T-helper 2 cell (primary cell): ENCODE results near the gene PSMC3.

ENCODE experiments used
- DNase-seq, 5 experiments: peaks; one replicate each; pipeline versions ENCODE4 v3.0.0 to v3.0.0-alpha.2; 2012 to 2022
- total RNA-seq, 2 donors: gene quantifications; one replicate each; lab custom pipeline; 2026; lab: John Stamatoyannopoulos, UW

The PSMC3 gene
- 38.7 to 46.9 reads per million in 2 donors for total RNA-seq

DNA sequence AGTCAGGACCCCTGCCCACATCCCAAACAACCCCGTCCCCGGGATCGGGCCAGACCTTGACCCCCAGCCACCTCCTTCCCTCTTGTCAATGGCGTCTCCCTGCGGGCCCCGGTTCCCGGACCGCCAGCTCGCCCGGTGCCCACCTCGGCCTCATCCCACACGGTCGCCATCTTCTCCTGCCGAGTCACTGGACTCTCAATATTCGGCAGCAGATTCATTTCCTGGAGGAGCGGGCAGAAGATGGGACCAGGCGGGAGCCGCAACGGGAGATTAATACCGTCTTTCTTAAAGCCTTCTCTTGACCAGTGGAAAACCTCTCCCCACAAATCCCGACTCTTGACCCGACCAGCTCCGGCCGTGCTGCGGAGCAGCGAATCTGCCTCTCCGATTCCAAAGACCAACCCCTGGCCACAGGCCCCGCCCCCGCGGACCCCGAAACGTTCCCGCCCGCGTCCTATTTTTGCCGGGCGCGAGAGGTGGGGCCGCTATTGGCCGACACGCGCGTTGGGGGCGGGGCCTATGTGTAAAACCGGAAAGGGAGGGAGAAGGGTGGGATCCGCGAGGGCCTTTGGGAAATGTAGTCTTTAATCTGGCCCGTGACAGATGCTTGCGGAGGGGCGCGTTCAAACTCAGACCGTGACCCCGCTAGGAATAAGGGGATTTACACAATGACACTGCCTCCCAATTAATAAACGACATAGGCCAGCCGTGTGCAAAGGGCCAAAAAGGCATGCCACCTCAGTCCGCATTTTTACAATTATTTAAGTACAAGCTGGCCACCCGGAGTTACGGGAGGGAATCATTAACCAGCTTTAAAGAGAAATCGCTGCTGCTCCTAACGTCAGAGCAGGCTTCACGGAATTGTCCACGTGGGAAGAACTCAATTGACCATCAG is at the start of gene PSMC3:
PSMC3 (minus strand) TSS at position 378 of the 895 bp plus-strand sequence; CDS start at position 218, 160 bp downstream.
- DNase-seq, result peak; percentile 94 to 98 (median 96)

DNA sequence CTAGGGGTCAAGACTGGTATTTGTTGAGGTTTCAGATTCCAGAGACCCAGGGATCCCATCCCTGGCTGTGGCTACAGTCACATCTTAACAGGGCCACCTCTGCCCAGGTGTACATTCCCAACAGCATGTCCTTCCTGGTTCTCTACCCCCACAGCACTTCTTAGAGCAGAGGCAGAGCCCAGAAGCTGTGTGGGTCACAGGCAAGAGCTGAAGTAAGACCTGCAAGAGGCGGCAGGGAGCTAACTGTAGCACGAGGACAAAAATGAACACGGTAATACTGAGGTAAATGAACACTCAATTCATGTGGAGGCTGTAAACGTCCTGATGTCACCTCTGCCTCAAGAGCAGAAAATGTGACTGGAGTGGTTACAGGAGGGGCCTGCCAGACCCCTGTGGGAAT is 44.4 kb upstream of the PSMC3 start:
- no peak for DNase-seq

DNA sequence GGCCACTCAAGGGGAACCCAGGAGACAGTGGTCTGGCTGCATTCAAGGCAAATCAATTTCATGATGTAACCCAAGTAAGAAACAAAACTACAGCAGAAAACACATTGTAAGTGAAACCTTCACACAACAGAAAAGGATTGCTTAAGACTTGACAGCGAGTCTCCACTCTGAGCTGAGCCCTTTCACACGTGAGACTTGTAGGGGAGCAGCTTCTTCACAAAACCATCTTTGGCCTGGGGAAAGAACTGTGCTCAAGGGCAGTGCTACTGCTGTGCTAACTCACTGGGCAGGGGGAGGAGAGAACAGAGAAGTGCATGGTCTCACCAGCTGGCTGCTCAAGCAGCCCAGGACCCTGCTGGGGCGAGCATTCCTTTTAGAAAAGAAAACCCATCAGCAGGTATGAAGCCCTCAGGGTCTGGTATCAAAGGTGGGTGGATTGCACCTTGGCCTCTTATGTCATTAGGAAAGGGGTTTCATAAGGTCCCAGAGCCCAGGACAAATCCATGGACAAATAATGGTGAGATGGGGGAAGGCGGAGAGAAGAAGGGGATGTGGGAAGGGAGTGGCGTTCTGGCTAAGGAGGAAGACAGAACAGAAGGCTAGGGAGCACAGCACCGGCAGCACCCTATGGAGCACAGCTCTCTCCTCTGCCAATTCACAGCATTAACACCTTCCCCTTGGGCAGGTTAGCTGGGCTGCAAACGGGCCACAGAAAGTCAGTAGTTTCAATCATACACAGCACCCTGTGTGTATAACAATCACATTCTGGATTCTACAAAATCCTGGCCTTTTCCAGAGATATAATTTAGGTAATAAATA is 43.3 kb upstream of the PSMC3 start:
- no peak for DNase-seq

DNA sequence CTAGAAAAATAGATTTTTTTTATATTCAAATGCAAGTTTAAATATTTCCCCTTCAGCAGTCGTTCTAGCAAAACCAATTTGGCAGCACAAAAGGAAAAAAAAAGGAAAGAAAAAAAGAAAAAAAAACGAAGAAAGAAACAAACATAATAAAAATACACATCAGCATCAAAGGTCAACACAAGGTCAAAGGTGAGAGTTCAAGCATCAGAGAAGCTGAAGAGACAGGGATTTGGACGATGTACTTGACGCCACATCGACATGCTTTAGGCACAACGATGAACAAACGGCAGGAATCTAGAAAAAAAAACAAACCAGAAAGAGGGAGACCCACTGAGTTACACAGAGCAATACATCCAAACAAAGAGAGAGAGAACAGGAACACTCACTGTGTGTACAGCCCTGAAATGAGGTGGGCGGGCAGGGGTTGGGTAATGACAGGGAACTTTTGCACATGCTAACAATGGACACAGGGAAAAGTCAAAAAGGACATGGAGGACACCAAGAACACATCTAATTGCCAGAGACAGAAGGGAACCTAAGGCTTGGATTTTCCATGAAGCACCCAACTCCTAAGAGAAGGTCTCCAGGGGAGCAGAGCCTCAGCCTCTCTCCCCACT is 42.5 kb upstream of the PSMC3 start:
- DNase-seq, result no peak

DNA sequence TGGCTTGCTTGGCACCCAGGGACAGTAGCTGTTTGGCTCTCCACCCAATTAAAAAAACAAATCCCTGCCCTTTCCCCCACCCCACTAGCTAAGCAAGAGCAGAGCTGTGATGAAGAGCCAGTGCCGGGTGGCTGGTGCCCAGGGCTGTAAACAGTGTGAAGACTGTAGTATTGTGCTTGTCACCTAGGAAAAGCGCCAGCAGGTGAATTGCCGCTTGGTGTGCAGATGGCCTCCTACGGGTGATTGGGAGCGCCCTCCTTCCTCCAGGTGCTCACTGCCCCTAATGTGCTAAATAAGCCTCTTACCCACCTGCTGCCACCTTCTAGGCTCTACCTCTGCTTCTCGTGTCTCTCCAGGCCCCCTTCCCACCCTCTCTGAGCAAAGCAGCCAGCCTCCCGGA is 41.1 kb upstream of the PSMC3 start:
- no peak for DNase-seq

DNA sequence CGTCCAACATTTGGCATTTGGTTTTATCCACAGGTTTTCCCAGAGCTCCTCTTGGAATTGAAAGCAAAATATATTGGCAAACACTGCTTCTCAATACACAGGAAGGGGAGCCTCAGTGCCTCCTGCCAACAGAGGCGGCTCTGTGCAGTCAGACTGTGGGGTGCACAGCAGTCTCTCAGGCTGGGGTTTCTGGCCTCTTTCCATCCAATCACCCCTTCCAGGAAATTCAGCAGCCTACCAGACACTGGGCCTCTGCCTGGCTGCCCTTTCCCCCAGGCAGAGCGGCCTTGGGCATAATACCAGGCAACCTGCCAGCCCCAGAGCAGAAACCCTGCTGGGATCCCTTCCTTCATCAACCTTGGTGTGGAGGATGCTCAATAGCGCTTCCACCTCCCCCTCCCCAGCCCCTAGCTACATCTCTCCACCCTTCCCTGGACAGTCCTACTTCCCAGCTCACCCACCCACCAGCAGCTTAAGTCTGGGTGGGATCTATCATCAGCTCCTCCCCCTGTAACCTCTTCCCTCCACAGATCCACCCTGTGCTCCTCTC is 40.5 kb upstream of the PSMC3 start:
- no peak for DNase-seq

DNA sequence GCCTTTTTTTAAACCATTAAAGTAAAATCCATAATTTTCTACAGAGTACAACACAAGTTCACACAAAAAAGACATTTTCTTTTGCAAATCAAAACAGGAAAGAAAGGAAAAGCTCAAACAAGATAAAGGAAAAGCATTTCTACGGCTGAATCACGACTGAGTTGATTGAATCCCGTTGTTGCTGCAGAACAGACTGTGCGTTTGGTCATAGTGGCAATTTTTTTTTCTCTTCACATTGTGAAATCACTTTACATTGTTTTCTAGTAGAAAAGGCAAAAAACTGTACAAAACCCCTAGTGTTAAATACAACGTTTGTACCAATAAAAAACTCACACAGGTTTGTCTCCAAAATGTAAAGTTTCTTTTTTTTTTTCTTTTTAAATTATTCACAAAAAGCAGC is 40.0 kb upstream of the PSMC3 start:
- no peak for DNase-seq

DNA sequence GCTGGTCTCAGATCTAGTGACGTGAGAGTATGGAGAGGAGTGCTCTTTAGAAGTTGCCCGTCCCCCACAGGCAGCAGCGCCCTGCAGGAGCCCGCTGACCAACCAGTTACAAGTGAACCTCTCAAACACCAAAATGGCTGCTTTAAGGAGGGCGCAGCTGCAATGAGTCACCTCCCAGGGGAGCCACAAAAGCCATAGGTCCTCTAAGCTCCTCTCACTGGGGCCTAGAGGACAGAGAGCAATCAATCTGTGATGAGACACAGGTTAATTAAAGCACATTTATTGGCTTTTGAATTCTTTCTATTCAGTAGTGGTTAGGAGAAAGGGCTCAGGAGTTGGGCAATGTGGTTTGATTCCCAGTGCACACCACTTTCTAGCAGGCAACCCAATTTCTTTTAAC is 38.2 kb upstream of the PSMC3 start:
- DNase-seq, result no peak

DNA sequence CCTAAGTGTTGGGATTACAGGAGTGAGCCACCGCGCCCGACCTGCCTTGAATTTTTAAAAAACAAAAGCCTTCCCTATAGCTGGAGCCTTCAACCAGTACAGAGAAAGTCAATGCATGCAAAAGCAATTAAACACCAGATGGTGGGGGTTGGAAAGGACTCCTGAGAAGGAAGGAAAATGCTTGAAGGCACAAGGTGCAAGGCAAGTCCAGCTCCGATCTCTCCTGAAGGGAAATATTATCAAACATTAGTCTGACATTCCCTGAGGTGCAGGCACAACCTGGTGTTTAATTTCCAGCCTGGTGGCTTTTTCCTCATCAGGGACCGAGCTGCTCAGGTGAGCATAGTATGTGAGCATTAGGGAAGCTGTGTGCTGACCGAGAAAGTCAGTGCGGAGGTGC is 35.6 kb upstream of the PSMC3 start:
- no peak for DNase-seq

DNA sequence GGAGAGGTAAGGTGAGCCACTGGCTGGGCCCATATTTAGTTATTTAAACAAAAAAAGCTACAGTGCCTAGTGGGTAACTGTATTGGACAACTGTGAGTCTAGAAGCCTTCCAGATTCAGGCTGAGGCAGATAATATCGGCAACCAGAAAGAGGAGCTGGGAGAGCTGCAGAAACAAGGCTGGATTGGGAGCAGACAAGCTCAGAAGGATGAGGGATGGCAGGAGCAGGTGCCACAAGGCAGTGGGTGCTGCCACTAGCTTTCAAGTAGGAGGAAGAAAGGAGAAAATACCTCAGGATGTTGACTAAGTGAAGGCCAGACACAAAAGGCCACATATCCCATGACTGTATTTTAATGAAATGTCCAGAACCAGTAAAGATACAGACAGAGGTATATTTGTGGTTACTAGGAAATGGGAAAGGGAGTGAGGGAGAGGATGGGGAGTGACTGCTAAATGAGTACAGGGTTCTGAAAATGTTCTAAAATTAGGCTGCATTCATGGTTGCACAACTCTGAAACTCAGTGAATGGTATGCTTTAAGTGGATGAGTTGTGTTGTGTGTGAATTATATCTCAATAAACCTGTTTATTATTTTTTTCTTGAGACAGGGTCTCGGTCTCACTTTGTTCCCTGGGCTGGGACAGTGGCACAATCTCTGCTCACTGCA is 34.5 kb upstream of the PSMC3 start:
- no peak for DNase-seq

DNA sequence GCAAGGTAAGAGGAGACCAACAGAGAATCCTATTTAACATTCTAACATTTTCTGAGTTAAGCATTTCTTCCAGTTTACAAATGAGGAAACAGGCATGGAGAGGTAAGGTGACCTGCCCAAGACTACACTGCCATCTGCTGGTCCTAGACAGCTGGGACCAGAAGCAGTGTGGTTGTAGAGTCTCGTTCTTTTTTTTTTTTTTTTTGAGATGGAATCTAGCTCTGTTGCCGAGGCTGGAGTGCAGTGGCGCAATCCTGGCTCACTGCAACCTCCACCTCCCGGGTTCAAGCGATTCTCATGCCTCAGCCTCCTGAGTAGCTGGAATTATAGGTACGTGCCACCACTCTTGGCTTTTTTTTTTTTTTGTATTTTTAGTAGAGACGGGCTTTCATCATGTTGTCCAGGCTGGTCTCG is 28.0 kb upstream of the PSMC3 start:
- DNase-seq, result peak in 4 of 5 experiments; percentile 32 to 85 (median 42)

DNA sequence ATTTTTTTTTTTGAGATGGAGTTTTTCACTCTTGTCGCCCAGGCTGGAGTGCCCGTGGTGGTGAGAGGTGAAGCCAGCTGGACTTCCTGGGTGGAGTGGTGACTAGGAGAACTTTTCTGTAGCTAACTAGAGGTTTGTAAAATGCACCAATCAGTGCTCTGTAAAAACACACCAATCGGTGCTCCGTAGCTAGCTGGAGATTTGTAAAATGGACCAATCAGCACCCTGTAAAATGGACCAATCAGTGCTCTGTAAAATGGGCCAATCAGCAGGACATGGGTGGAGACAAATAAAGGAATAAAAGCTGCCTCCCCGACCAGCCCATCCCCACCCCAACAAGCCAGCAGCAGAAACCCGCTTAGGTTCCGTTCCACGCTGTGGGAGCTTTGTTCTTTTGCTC is 27.1 kb upstream of the PSMC3 start:
- DNase-seq, result peak in 1 of 5 experiments; percentile 15

DNA sequence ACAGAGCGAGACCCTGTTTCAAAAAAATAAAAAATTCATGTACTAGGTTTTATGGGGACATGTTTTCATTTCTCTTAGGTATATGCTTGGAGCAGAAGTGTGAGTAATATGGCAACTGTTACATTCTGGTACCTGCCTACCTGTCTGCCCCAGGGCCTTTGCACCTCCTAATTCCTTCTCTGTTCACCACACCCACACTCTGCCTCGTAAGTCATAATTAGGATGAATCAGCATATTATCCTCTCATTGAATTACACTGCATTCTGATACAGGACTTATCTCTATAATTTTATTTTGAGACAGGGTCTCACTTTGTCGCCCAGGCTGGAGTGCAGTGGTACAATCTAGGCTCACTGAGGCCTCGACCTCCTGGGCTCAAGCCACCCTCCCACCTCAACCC is 25.8 kb upstream of the PSMC3 start:
- no peak for DNase-seq

DNA sequence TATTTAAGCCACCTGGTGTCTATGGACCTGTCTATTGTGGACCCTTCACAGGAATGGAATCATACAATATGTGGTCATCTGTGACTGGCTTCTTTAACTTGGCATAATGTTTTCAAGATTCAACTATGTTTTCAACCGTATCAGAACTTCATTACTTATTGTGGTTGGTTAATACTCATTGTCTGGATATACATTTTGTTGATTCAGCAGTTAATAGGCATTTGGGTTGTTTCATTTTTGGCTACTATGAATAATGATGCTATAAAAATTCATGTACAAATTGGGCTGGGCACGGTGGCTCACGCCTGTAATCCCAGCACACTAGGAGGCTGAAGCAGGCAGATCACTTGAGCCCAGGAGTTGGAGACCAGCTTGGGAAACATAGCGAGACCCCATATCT is 25.2 kb upstream of the PSMC3 start:
- DNase-seq, result no peak

DNA sequence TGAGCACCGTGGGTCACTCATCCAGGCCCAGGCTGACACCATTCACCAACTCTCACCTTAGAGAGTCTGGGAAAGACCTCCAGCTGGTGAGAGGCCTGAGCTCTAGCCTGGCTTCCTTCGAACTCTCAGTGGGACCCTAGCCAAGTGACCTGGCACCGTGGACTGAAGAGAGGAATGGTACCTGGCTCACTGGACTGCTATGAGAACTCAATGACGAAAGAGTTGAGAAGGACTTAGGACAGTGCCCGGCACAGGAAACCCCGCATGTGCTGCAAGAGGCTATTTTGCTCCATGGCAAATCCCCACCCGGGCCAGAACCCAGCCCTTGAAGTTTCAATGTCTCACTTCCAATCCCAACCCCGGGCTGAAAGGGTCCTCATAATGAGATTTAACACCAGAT is 23.3 kb upstream of the PSMC3 start:
- DNase-seq, result no peak

DNA sequence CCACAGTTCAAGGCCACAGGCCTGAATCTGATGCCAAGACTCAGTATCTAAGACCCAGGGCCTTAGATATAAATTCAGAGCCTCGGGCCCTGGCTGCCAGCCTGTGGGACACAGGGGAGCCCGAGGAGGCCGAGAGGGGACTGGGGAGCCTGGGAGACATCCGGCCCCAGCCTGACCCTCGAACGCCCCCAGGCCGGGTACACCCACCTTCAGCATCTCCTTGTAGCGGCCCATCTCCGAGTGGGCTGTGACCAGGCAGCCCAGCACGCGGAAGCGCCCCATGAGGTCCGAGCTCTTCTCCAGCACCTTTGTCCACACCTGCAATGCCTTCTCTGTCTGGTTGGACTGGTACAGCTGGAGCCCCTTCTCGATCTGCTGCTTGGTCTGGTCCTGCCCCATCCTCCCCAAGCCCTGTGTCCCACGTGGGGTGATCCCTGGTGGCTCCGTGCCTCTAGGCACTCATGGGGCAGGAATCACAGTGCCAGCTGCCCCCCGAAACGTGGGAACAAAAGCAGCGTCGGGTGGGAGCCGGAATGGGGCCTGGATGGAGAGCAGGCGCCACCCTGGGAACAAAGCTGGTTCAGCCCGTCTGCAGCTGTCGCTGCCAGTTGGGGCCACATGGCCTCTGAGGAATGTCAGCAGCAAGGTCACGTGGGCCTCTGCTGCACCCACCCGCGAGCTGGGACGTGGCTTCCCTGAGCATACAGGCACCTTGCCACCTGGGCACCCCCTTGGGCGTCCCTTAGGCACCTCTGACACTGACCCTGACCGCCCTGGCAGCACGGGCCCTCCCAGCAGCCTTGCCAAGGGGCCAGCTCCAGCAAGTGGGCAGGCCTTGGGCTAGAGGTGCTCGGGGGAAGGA is 22.6 kb upstream of the PSMC3 start, which contains the start of gene RAPSN:
RAPSN (minus strand) TSS at position 571 of the 862 bp plus-strand sequence; CDS start at position 399, 172 bp downstream.
- no peak for DNase-seq

DNA sequence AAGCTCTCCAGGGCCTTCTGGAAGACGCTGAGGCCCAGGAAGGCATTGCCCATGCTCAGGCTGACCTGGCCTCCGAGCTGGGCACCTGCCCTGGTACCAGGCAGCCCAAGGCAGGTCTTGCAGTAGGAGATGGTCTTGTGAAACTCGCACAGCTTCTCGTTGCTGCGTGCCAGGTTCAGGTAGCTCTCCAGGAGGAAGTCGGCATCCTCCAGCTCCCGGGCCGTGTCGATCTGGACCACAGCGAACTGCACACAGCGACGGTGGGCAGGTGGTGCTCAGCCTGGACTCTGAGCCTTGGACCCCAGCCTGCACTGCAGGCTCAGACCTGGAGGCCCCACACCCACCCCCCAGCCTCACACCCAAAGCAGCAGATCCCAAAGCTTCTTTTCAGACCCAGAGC is 21.7 kb upstream of the PSMC3 start:
- no peak for DNase-seq

DNA sequence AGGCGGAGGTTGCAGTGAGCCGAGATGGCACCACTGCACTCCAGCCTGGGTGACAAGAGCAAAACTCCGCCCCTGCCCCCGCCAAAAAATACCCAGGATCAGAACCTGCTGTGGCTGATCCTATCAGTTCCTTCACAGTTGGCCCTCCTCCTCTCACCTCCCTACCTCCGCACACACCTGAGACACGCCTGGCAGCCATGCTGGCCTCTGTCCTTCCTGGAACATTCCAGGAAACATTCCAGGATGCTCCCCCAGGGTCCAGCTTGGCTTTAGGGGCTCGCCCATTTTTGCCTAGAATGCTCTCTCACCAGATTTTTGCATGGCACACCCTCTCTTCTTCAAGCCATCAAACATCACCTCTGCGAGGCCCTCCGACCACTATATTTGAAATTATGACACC is 20.6 kb upstream of the PSMC3 start:
- no peak for DNase-seq

DNA sequence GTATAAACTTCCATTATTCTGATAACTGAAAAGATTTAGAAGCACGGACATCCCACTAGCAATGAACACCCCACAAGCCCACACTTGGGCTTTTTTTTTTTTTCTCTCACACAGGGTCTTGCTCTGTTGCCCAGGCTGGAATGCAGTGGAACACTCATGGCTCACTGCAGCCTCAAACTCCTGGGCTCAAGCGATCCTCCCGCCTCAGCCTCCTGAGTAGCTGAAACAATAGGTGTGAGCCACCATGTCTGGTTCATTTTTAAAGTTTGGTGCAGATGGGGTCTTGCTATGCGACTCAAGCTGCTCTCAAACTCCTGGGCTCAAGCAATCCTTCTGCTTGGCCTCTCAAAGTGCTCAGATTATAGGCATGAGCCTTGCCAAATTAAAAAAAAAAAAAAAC is 19.6 kb upstream of the PSMC3 start:
- no peak for DNase-seq

DNA sequence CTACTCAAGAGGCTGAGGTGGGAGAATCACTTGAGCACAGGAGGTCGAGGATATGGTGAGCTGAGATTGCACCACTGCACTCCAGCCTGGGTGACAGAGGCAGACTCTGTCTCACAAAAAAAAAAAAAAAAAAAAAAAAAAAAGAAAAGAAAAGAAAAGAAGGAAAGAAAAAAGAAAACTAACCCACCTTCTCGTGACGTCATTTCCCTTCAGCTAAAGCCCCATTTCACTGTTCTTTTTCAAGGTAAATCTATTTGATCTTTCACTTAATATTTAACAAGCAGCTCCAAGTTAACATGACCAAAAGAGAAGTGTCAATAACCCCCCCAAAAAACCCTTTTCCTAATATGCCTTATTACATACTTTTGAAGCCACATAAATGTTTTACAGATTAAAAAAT is 17.6 kb upstream of the PSMC3 start:
- DNase-seq, result no peak

DNA sequence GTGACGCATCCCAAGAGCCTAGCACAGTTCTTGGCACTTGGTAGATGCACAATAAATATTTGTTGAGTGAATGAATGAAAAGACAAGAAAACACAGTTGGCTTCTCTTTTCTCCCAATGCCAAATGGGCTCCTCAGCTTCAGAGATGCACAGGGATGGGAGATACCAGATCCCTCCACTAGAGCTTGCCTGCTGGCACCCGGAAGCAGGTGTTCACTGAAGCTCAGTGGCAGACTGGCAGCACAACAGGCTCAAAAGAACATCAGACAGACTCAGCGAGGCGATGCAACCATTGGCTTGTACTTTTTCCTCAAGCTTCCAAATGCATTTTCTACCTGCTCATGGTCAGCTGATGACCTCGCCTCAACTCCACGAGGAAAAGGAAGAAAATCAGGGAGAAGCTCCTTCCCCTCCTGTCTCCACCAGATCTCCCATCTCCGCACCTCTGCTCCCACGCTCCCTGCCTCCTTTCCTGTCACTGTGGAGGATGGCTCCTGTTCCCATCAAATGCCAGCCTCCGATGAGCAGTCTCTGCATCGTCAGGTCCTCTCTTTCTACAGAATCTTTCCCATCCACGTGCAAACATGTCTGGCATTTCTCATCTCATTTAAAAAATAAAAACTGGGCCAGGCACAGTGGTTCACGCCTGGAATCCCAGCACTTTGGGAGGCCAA is 16.9 kb upstream of the PSMC3 start:
- peak in 1 of 5 experiments; percentile 18 for DNase-seq
